SU-DHL-6 (cell line): ENCODE measurements around the gene GSTM4.

Source experiments
- H2AFZ ChIP-seq: fragments of 200-600 bp; sonication (generic); 2 replicates; pipeline ENCODE4 v1.6.1; 2014; ENCODE audit warnings: low read depth, mild to moderate bottlenecking, moderate library complexity, mixed read lengths, antibody characterized with exemption, low read length; ENCODE audit not compliant: severe bottlenecking
- H3F3A ChIP-seq: fragments of 200-600 bp; shearing (Covaris generic); 2 replicates; pipeline ENCODE4 v1.6.0; 2016; ENCODE audit warnings: antibody characterized with exemption, mild to moderate bottlenecking; ENCODE audit not compliant: insufficient read depth
- H3K27ac ChIP-seq: fragments of 200-600 bp; sonication (generic); 2 replicates; pipeline ENCODE4 v1.5.1; 2016; ENCODE audit warnings: low read depth, mild to moderate bottlenecking, low read length, moderate library complexity, mixed read lengths
- H3K27me3 ChIP-seq: fragments of 200-600 bp; sonication (generic), shearing (Covaris generic); 2 replicates; pipeline ENCODE4 v1.6.0; 2014; ENCODE audit warnings: mild to moderate bottlenecking, low read length
- H3K36me3 ChIP-seq: fragments of 200-600 bp; sonication (generic); 2 replicates; pipeline ENCODE4 v1.6.1; 2014; ENCODE audit warnings: mild to moderate bottlenecking, low read length, mixed read lengths
- H3K4me2 ChIP-seq: fragments of 300-600, 200-600 bp; shearing (Covaris generic), sonication (generic); 2 replicates; pipeline ENCODE4 v1.6.0; 2014; ENCODE audit warnings: low read length, low read depth, mild to moderate bottlenecking; ENCODE audit not compliant: poor library complexity, severe bottlenecking
- H3K4me3 ChIP-seq: fragments of 200-600 bp; sonication (generic); 2 replicates; pipeline ENCODE4 v1.5.1; 2014; ENCODE audit warnings: antibody characterized with exemption, low read length, mild to moderate bottlenecking, mixed read lengths; ENCODE audit not compliant: insufficient read depth, poor library complexity, severe bottlenecking
- H3K79me2 ChIP-seq: fragments of 200-600 bp; sonication (generic); 2 replicates; pipeline ENCODE4 v1.6.1; 2014; ENCODE audit warnings: mild to moderate bottlenecking, low read length, moderate library complexity; ENCODE audit not compliant: insufficient read depth
- H3K9ac ChIP-seq: fragments of 200-600 bp; sonication (generic); 2 replicates; pipeline ENCODE4 v1.7.0; 2014; ENCODE audit warnings: mild to moderate bottlenecking, low read length
- H3K9me2 ChIP-seq: fragments of 200-600 bp; sonication (generic); replicated peaks from 2 replicates; pipeline ENCODE4 v1.6.1; 2014; ENCODE audit warnings: low read length; ENCODE audit not compliant: insufficient read depth
- H3K9me3 ChIP-seq: fragments of 200-600 bp; sonication (generic); 2 replicates; pipeline ENCODE4 v1.6.1; 2014; ENCODE audit warnings: low read length, mixed read lengths; ENCODE audit not compliant: insufficient read depth
- H4K20me1 ChIP-seq: fragments of 200-600 bp; sonication (generic); 2 replicates; pipeline ENCODE4 v1.6.1; 2014; ENCODE audit warnings: low read depth, mild to moderate bottlenecking, antibody characterized with exemption, low read length, moderate library complexity, mixed read lengths
- EZH2phosphoT487 ChIP-seq: fragments of 200-600 bp; sonication (generic), shearing (Covaris generic); conservative IDR thresholded peaks from 2 replicates; pipeline ENCODE4 v1.6.1; 2018; ENCODE audit warnings: mild to moderate bottlenecking, antibody characterized with exemption, low read length, moderate library complexity, mixed read lengths
- TF ChIP-seq, protein P1 (sequence below): fragments of 200-600 bp; sonication (generic); IDR thresholded peaks from one replicate; pipeline ENCODE4 v1.5.1; 2017; ENCODE audit warnings: antibody characterized with exemption, mild to moderate bottlenecking, low read length, moderate library complexity; ENCODE audit not compliant: insufficient read depth, poor library complexity, severe bottlenecking

Gene GSTM4

GRCh38 chr1:109619576-109620400 is 36.1 kb upstream of the GSTM4 start, which contains the start of the genes AMPD2 and GNAT2:
Gene AMPD2, plus strand, starts transcription at chr1:109619837. Its CDS starts 1,339 bp downstream, at chr1:109621176.
Gene GNAT2, minus strand, starts transcription at chr1:109619616. Its CDS starts 6,746 bp downstream, at chr1:109612870.
- no peaks in the 10 kb centered on the region for H4K20me1 ChIP-seq
- no peaks in the 10 kb centered on the region for H3K36me3 ChIP-seq
- no peaks in the 10 kb centered on the region for H3K27me3 ChIP-seq
- H3K4me2 ChIP-seq = peak within 1 kb of the TSS; percentile 85
- H2AFZ ChIP-seq = peak within 1 kb of the TSS; percentile 89
- peaks cover 17% of the 10 kb centered on the region for H3F3A ChIP-seq
- TF ChIP-seq EZH2phosphoT487 = no peak
- TF ChIP-seq, protein P1, sequence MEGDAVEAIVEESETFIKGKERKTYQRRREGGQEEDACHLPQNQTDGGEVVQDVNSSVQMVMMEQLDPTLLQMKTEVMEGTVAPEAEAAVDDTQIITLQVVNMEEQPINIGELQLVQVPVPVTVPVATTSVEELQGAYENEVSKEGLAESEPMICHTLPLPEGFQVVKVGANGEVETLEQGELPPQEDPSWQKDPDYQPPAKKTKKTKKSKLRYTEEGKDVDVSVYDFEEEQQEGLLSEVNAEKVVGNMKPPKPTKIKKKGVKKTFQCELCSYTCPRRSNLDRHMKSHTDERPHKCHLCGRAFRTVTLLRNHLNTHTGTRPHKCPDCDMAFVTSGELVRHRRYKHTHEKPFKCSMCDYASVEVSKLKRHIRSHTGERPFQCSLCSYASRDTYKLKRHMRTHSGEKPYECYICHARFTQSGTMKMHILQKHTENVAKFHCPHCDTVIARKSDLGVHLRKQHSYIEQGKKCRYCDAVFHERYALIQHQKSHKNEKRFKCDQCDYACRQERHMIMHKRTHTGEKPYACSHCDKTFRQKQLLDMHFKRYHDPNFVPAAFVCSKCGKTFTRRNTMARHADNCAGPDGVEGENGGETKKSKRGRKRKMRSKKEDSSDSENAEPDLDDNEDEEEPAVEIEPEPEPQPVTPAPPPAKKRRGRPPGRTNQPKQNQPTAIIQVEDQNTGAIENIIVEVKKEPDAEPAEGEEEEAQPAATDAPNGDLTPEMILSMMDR = no peak
- H3K9me3 ChIP-seq = no peaks in the 10 kb centered on the region
- peak within 1 kb of the TSS; percentile 42 for H3K27ac ChIP-seq
- H3K79me2 ChIP-seq = peaks cover 25% of the 10 kb centered on the region; the same call in 1 of the 2 replicates
- H3K9ac ChIP-seq = peak within 1 kb of the TSS; percentile 77
- peak within 1 kb of the TSS; percentile 79 for H3K4me3 ChIP-seq
- H3K9me2 ChIP-seq = no peaks in the 10 kb centered on the region

DNA sequence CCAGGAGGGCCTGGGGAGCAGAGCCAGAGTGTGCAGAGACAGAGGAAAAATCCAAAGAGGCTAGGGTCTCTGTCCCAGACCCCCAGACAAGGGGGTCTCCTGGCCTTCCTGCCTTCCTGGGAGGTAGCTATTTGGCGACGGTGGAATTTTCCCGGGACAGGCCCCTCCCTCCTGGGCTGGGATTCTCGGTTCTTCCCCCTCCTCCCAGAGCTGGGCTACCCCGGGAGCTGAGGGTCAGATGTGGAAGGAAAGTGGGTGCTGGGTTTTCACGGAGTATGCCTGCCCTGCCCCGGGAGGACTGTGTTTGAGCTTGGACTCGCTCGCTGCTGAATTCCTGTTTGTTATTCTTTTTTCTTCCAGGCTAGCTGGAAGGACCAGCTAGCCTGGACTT is 35.5 kb upstream of the GSTM4 start:
- Histone ChIP-seq H4K20me1 (no peaks in the 10 kb centered on the region), H3K9me3 (no peaks in the 10 kb centered on the region), H3K36me3 (no peaks in the 10 kb centered on the region), H3K27me3 (no peaks in the 10 kb centered on the region), H3K4me2 (peak overlapping the region; percentile 85), H3F3A (peaks cover 17% of the 10 kb centered on the region), H3K27ac (peak overlapping the region; percentile 5; the same call in 1 of the 2 replicates), H2AFZ (peak overlapping the region; percentile 89), H3K4me3 (peak overlapping the region; percentile 79), H3K9ac (peak overlapping the region; percentile 77), H3K9me2 (no peaks in the 10 kb centered on the region), H3K79me2 (peaks cover 25% of the 10 kb centered on the region; the same call in 1 of the 2 replicates)
- no peak for TF ChIP-seq EZH2phosphoT487
- TF ChIP-seq, protein P1 = no peak

- Histone ChIP-seq H3K27ac (peak overlapping the region; percentile 25), H2AFZ (no peak overlapping the region), H3K9me3 (no peaks in the 10 kb centered on the region), H3K79me2 (peaks cover 25% of the 10 kb centered on the region; the same call in 1 of the 2 replicates), H3K9me2 (no peaks in the 10 kb centered on the region), H3K36me3 (no peaks in the 10 kb centered on the region), H3K4me2 (peak overlapping the region; percentile 85), H3K4me3 (peak overlapping the region; percentile 79), H3K27me3 (no peaks in the 10 kb centered on the region), H4K20me1 (no peaks in the 10 kb centered on the region), H3F3A (peaks cover 17% of the 10 kb centered on the region), H3K9ac (peak overlapping the region; percentile 77)
- TF ChIP-seq, protein P1 = no peak
- TF ChIP-seq EZH2phosphoT487 = no peak
Observed at GRCh38 chr1:109620841-109621286, 35.0 kb upstream of the GSTM4 start.
